HG03378 (cell line): ENCODE data around the gene PSMD6.

Source experiments
- ATAC-seq: cut with Tn5 transposase; IDR thresholded peaks from one replicate; pipeline ENCODE4 v1.9.1; 2021; ENCODE audit warnings: mild to moderate bottlenecking, moderate library complexity; ENCODE audit not compliant: unreplicated experiment

Gene PSMD6

DNA sequence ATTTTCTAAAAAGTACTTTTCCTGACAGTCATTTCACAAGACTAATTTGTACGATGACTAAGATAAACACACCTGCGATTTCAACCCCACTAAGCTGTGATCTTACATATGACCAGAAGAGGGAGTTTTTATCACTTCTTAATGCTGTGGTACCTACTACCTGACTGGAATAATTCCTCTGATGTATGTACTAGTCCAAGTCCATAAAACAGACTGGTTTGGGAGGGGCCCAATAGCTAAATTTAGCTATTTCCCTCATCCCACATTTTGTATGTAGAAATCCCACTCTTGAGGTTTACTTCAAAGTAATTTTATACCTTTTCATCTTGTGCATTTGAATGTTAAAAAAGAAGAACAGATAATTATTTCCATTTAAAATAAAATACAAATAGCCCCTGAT is 61.4 kb downstream of the PSMD6 start:
- ATAC-seq, result peak; percentile 86
